Thyroid gland (tissue), 4 donors: ENCODE measurements around the gene CFAP299.

Experiments used
- POLR2A ChIP-seq, 2 donors: fragments of 450-650 bp; IDR thresholded peaks; one replicate each; pipeline ENCODE4 v1.6.1; 2017; ENCODE audit warnings: antibody characterized with exemption in 2 of 2, mild to moderate bottlenecking in 2 of 2, moderate library complexity in 1 of 2
- TF ChIP-seq, protein P1 (sequence below), 6 experiments: fragments of 200-600 bp in 3 of 6; fragments of 450-650 bp in 3 of 6; sonication (generic) in 3 of 6; IDR thresholded peaks; one replicate each; pipeline ENCODE4 v1.5.1; 2016 to 2019; ENCODE audit warnings: antibody characterized with exemption in 6 of 6, mild to moderate bottlenecking in 2 of 6, inconsistent platforms in 1 of 6, moderate library complexity in 1 of 6

DNA sequence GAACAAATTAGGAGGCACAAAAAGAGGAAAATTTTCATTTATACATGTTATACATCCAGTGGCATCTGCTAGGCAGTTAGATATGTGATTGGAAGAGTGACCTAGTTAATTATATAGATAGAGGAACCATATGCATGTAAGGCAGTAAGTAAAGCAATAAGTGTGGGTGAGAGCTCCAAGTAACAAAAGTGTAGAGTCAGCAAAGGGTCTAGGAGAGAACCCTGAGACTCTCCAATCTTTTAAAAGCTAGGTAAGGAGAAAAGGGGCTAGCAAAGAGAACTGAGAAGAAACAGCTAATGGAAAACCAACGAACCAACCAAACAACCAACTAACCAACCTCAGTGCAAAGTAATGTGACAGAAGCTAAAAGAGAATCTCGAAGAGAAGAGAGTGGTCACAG, 3.8 kb upstream of the CFAP299 start:
- TF ChIP-seq, protein P1, sequence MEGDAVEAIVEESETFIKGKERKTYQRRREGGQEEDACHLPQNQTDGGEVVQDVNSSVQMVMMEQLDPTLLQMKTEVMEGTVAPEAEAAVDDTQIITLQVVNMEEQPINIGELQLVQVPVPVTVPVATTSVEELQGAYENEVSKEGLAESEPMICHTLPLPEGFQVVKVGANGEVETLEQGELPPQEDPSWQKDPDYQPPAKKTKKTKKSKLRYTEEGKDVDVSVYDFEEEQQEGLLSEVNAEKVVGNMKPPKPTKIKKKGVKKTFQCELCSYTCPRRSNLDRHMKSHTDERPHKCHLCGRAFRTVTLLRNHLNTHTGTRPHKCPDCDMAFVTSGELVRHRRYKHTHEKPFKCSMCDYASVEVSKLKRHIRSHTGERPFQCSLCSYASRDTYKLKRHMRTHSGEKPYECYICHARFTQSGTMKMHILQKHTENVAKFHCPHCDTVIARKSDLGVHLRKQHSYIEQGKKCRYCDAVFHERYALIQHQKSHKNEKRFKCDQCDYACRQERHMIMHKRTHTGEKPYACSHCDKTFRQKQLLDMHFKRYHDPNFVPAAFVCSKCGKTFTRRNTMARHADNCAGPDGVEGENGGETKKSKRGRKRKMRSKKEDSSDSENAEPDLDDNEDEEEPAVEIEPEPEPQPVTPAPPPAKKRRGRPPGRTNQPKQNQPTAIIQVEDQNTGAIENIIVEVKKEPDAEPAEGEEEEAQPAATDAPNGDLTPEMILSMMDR (IDR thresholded peaks at IDR 0.05) = no peak
- no peak for TF ChIP-seq POLR2A (IDR thresholded peaks at IDR 0.05)
